ENCODE data around the gene TAF11L10.
"Not testable (repeated sequence)": the region's sequence is repeated elsewhere in the genome, so short reads cannot be mapped to it uniquely, and the experiment has no call there.

Gene TAF11L10

DNA sequence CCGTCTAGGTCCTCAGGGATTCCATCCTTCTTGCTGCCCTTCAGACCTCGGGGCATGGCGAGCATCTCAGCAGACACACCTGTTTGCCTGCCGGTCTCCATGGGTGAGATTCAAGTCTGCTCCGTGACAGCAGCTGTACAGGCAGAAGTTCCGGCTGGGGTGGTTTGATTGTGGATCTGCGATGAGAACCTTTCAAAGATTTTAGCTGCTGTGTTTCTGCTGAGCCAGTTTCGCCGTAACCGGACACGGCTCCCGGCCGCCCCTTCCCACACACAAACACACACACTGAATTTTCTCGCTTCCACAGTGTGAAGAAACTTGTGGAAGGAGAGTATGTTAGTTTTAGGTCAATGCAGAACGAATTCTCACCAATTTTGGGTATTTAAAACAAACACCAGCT lies at the start of gene TAF11L10:
TAF11L10 (minus strand) TSS at position 101 of the 400 bp plus-strand sequence.
- not testable (repeated sequence) for FAIRE-seq

DNA sequence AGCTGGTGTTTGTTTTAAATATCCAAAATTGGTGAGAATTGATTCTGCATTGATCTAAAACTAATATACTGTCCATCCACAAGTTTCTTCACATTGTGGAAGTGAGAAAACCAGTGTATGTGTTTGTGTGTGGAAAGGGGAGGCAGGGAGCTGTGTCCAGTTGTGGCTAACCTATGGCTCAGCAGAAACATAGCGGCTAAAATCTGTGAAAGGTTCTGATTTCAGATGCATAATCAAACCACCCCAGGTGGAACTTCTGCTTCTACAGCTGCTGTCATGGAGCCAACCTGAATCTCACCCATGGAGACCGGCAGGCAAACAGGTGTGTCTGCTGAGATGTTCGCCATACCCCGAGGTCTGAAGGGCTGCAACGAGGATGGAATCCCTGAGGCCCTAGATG lies 36.5 kb upstream of the TAF11L10 start, which contains the start of gene TAF11L14:
TAF11L14 (plus strand) TSS at position 301 of the 400 bp plus-strand sequence.
- TF ChIP-seq POLR2A (IDR thresholded peaks at IDR 0.05; ENCODE audit: low read depth, low read length), result no peak
- DNase-seq (ENCODE audit: insufficient read length, low spot score) (no peak), FAIRE-seq (no peak)

More for the DNA sequence above, at the start of gene TAF11L10:
- not testable (repeated sequence) for DNase-seq (ENCODE audit: insufficient read length, low spot score)

DNA sequence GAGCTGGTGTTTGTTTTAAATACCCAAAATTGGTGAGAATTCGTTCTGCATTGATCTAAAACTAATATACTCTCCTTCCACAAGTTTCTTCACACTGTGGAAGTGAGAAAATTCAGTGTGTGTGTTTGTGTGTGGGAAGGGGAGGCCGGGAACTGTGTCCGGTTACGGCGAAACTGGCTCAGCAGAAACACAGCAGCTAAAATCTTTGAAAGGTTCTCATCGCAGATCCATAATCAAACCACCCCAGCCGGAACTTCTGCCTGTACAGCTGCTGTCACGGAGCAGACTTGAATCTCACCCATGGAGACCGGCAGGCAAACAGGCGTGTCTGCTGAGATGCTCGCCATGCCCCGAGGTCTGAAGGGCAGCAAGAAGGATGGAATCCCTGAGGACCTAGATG lies 34.2 kb upstream of the TAF11L10 start, which contains the start of gene TAF11L13:
TAF11L13 (plus strand) TSS at position 301 of the 400 bp plus-strand sequence.
- FAIRE-seq; DNase-seq (ENCODE audit: insufficient read length, low spot score): not testable (repeated sequence)

DNA sequence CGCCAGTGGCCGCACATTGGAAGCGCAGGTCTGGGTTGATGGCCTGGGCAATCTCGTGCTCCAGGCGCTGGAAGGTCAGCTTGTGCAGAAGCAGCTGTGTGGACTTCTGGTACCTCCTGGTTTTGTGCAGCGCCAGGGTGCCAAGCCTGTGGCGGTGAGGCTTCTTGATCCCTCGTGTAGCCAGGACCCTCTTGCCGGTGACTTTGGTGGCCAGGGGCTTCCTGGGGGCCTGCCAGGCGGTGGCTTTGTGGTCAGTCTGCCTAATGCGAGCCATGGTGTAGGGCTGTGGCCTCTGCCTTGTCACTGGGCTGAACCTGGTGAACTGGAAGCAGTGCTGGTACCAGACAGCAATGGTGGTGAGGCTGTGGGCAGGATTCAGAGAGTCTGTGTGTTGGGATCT lies 28.1 kb upstream of the TAF11L10 start:
- TF ChIP-seq POLR2A (IDR thresholded peaks at IDR 0.05; ENCODE audit: low read depth, low read length), result no peak
- DNase-seq (ENCODE audit: insufficient read length, low spot score) (no peak), FAIRE-seq (no peak)

DNA sequence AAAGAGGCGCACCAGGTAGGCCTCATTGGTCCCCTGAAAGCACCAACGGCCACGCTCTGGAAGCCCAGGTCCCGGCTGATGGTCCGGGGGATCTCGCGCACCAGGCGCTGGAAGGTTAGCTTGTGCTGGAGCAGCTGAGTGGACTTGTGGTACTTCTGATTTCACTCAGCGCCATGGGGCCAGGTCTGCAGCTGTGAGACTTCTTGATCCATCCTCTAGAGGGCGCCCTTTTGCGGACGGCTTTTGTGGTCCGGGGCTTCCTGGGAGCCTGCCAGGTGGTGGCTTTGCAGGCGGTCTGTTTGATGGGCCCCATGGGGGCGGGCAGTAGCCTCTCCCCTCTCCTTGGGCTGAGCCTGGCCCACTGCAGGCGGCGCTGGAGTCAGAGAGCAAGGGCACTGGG lies 23.0 kb upstream of the TAF11L10 start:
- FAIRE-seq (no peak), DNase-seq (ENCODE audit: insufficient read length, low spot score) (no peak)
- TF ChIP-seq POLR2A (IDR thresholded peaks at IDR 0.05; ENCODE audit: low read depth, low read length), result no peak

DNA sequence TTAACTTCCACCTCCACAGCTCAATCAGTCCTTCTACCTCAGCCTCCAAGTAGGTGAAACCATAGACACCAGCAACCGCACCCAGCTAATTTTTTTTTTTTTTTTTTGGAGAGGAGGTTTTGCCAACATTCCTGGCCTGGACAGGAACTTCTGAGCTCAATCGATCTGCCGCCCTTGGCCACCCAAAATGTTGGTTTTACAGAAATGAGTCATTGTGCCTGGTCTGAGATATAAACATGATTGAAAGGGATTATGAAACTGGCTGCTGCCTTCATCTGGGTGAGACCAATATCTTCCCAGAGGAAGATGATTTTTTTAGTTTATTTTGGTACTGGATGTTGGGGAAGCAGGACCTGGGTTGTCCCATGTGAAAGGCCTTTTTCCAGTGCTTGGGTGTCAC lies 21.7 kb upstream of the TAF11L10 start:
- DNase-seq (ENCODE audit: insufficient read length, low spot score), result no peak
- TF ChIP-seq POLR2A (IDR thresholded peaks at IDR 0.05; ENCODE audit: low read depth, low read length), result no peak

DNA sequence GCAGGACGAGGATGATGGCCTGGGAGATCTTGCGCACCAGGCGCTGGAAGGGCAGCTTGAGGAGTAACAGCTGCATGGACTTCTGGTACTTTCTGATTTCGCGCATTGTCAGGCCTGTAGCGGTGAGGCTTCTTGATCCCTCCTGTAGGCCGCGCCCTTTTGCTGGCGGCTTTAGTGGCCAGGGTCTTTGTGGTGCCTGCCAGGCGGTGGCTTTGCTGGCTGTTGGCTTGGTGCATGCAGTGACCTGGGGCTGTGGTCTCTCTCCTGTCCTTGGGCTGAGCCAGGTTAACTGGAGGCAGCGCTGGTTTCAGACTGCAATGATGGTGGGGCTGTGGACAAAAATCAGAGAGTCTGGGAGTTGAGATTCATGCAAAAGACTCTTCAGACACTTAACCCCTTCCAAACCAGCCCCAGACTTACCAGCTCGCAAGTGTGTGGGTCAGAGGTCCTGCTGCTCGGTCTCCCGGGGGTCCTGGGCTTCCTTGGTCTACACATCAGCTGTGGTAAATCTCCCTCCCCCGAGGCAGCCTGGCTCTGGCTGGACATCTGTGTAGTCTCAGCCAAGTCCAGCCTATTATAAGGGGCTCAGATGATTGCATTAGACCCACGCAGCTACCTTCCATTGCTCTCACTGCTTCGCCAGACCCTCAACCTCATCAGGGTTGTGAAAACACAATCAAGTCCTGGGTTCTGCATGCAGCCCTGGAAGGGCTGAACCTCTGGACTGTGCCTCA lies 17.4 kb upstream of the TAF11L10 start:
- DNase-seq (ENCODE audit: insufficient read length, low spot score), result no peak
- FAIRE-seq, result no peak
- no peak for TF ChIP-seq POLR2A (IDR thresholded peaks at IDR 0.05; ENCODE audit: low read depth, low read length)

More for the DNA sequence above, 21.7 kb upstream of the TAF11L10 start:
- FAIRE-seq, result no peak

DNA sequence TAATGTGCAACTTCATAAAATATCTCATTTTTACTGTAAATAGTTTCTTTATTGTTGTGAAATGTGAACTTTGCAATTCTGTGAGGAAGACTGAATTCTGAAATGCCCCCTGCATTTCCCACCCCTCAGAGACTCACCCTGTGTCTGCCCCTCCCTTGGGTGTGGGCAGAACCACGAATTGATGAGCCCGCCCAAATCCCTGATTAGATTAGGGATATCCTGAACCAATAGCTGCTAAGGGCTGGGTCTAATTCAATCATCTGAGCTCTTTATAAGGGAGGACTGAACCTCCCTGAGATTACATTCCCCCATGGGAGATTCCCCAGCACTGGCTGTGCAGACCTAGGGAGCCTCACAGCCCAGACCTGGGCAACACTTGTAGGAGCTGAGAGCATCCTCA lies 12.5 kb upstream of the TAF11L10 start, which contains the start of gene TAF11L12:
TAF11L12 (plus strand) TSS at position 301 of the 400 bp plus-strand sequence.
- DNase-seq (ENCODE audit: insufficient read length, low spot score); FAIRE-seq: not testable (repeated sequence)

DNA sequence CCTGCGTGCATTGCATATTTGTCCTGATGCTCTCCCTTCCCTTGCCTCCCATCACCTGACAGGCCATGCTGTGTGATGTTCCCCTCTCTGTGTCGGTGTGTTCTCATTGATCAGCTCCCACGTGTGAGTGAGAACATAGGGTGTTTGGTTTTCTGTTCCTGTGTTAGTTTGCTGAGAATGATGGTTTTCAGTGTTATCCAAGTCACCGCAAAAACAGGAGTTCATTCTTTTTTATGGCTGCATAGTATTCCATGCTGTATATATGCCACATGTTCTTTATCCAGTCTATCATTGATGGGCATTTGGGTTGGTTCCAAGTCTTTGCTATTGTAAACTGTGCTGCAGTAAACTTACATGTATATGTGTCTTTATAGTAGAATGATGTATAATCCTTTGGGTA lies 9.8 kb upstream of the TAF11L10 start:
- FAIRE-seq; DNase-seq (ENCODE audit: insufficient read length, low spot score): not testable (repeated sequence)

DNA sequence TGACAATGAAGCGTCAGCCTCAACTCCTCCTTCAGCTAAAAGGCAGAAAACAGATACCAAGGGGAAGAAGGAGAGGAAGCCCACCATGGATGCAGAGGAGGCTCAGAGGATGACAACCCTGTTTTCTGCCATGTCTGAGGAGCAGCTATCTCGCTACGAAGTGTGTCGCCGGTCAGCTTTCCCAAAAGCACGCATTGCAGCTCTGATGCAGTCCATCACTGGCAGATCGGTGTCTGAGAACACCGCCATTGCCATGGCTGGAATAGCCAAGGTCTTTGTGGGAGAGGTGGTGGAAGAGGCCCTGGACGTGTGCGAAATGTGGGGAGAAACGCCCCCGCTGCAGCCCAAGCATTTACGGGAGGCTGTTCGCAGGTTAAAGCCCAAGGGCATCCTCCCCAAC lies 7.3 kb upstream of the TAF11L10 start:
- no peak for FAIRE-seq
- DNase-seq (ENCODE audit: insufficient read length, low spot score), result no peak

DNA sequence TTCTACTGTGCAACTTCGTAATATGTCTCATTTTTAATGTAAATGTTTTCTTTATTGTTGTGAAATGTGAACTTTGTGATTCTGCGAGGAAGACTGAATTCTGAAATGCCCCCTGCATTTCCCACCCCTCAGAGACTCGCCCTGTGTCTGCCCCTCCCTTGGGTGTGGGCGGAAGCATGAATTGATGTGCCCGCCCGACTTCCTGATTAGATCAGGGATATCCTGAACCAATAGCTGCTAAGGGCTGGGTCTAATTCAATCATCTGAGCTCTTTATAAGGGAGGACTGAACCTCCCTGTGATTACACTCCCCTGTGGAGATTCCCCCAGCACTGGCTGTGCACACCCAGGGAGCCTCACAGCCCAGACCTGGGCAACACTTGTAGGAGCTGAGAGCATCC lies 6.3 kb upstream of the TAF11L10 start, which contains the start of gene TAF11L11:
TAF11L11 (plus strand) TSS at position 304 of the 400 bp plus-strand sequence.
- not testable (repeated sequence) for FAIRE-seq; DNase-seq (ENCODE audit: insufficient read length, low spot score)

More for the DNA sequence above, 7.3 kb upstream of the TAF11L10 start:
- TF ChIP-seq POLR2A (IDR thresholded peaks at IDR 0.05; ENCODE audit: low read depth, low read length), result no peak

DNA sequence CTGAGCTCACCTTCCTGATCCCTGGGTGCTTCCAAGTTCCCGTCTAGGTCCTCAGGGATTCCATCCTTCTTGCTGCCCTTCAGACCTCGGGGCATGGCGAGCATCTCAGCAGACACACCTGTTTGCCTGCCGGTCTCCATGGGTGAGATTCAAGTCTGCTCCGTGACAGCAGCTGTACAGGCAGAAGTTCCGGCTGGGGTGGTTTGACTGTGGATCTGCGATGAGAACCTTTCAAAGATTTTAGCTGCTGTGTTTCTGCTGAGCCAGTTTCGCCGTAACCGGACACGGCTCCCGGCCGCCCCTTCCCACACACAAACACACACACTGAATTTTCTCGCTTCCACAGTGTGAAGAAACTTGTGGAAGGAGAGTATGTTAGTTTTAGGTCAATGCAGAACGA lies 3.4 kb downstream of the TAF11L10 start, which contains the start of gene TAF11L9:
TAF11L9 (minus strand) TSS at position 140 of the 400 bp plus-strand sequence.
- DNase-seq (ENCODE audit: insufficient read length, low spot score); FAIRE-seq: not testable (repeated sequence)

DNA sequence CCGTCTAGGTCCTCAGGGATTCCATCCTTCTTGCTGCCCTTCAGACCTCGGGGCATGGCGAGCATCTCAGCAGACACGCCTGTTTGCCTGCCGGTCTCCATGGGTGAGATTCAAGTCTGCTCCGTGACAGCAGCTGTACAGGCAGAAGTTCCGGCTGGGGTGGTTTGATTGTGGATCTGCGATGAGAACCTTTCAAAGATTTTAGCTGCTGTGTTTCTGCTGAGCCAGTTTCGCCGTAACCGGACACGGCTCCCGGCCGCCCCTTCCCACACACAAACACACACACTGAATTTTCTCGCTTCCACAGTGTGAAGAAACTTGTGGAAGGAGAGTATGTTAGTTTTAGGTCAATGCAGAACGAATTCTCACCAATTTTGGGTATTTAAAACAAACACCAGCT lies 6.8 kb downstream of the TAF11L10 start, which contains the start of gene TAF11L8:
TAF11L8 (minus strand) TSS at position 101 of the 400 bp plus-strand sequence.
- not testable (repeated sequence) for DNase-seq (ENCODE audit: insufficient read length, low spot score); FAIRE-seq

DNA sequence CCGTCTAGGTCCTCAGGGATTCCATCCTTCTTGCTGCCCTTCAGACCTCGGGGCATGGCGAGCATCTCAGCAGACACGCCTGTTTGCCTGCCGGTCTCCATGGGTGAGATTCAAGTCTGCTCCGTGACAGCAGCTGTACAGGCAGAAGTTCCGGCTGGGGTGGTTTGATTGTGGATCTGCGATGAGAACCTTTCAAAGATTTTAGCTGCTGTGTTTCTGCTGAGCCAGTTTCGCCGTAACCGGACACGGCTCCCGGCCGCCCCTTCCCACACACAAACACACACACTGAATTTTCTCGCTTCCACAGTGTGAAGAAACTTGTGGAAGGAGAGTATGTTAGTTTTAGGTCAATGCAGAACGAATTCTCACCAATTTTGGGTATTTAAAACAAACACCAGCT lies 12.0 kb downstream of the TAF11L10 start, which contains the start of gene TAF11L7:
TAF11L7 (minus strand) TSS at position 101 of the 400 bp plus-strand sequence.
- not testable (repeated sequence) for FAIRE-seq

More for the DNA sequence above, 12.0 kb downstream of the TAF11L10 start, which contains the start of gene TAF11L7:
- DNase-seq (ENCODE audit: insufficient read length, low spot score), result not testable (repeated sequence)
